ENCODE data around the gene DSN1. TPM values are rescaled to one million over a fixed set of nuclear protein-coding genes. Genes with fewer than 3 reads are reported as not detected.
"Not testable (repeated sequence)": the region's sequence is repeated elsewhere in the genome, so short reads cannot be mapped to it uniquely, and the experiment has no call there.

The DSN1 gene
- polyA plus RNA-seq, 1 donor = 13.8 TPM

- Histone ChIP-seq H3K4me1 (ENCODE audit: control insufficient read depth, insufficient read depth, low read length) (peaks cover 6% of the 10 kb centered on the region), H3K36me3 (ENCODE audit: control insufficient read depth, insufficient read depth, low read length) (peaks cover 46% of the 10 kb centered on the region), H3K27me3 (ENCODE audit: control insufficient read depth, insufficient read depth, low read length) (no peaks in the 10 kb centered on the region), H3K9me3 (ENCODE audit: control insufficient read depth, low read depth, low read length) (peaks cover 7% of the 10 kb centered on the region), H3K4me3 (ENCODE audit: low read length) (no peak overlapping the region), H3K27ac (ENCODE audit: low read length) (no peak overlapping the region)
- DNase-seq = no peak
- no CpG with 5 or more reads among the region's 49 CpGs for WGBS (ENCODE audit: insufficient coverage, low lambda C conversion rate)
Observed at GRCh38 chr20:36815454-36816091, 42.0 kb upstream of the DSN1 start.

GRCh38 chr20:36812594-36813463 lies 39.3 kb upstream of the DSN1 start:
- H3K36me3 ChIP-seq (ENCODE audit: control insufficient read depth, insufficient read depth, low read length) = peaks cover 64% of the 10 kb centered on the region
- no peak overlapping the region for H3K27ac ChIP-seq (ENCODE audit: low read length)
- H3K4me3 ChIP-seq (ENCODE audit: low read length) = no peak overlapping the region
- H3K9me3 ChIP-seq (ENCODE audit: control insufficient read depth, low read depth, low read length) = peaks cover 9% of the 10 kb centered on the region
- DNase-seq = no peak
- H3K4me1 ChIP-seq (ENCODE audit: control insufficient read depth, insufficient read depth, low read length) = peaks cover 12% of the 10 kb centered on the region
- H3K27me3 ChIP-seq (ENCODE audit: control insufficient read depth, insufficient read depth, low read length) = no peaks in the 10 kb centered on the region
- WGBS (ENCODE audit: insufficient coverage, low lambda C conversion rate) = 60% methylated on average over 1 of the region's 14 CpGs

GRCh38 chr20:36808317-36809257 lies 35.0 kb upstream of the DSN1 start:
- H3K27me3 ChIP-seq (ENCODE audit: control insufficient read depth, insufficient read depth, low read length) = no peaks in the 10 kb centered on the region
- no CpG with 5 or more reads among the region's 19 CpGs for WGBS (ENCODE audit: insufficient coverage, low lambda C conversion rate)
- H3K36me3 ChIP-seq (ENCODE audit: control insufficient read depth, insufficient read depth, low read length) = peaks cover 71% of the 10 kb centered on the region
- H3K9me3 ChIP-seq (ENCODE audit: control insufficient read depth, low read depth, low read length) = peaks cover 4% of the 10 kb centered on the region
- H3K4me3 ChIP-seq (ENCODE audit: low read length) = no peak overlapping the region
- H3K27ac ChIP-seq (ENCODE audit: low read length) = peak overlapping the region; percentile 70
- H3K4me1 ChIP-seq (ENCODE audit: control insufficient read depth, insufficient read depth, low read length) = peaks cover 12% of the 10 kb centered on the region
- DNase-seq = peak; percentile 91 to 92

GRCh38 chr20:36806049-36806448 lies 32.5 kb upstream of the DSN1 start:
- H3K36me3 ChIP-seq (ENCODE audit: control insufficient read depth, insufficient read depth, low read length) = peaks cover 74% of the 10 kb centered on the region
- H3K4me3 ChIP-seq (ENCODE audit: low read length) = no peak overlapping the region
- no CpG with 5 or more reads among the region's 5 CpGs for WGBS (ENCODE audit: insufficient coverage, low lambda C conversion rate)
- peaks cover 4% of the 10 kb centered on the region for H3K9me3 ChIP-seq (ENCODE audit: control insufficient read depth, low read depth, low read length)
- peaks cover 12% of the 10 kb centered on the region for H3K4me1 ChIP-seq (ENCODE audit: control insufficient read depth, insufficient read depth, low read length)
- H3K27ac ChIP-seq (ENCODE audit: low read length) = no peak overlapping the region
- DNase-seq = no peak
- no peaks in the 10 kb centered on the region for H3K27me3 ChIP-seq (ENCODE audit: control insufficient read depth, insufficient read depth, low read length)

GRCh38 chr20:36805396-36805795 lies 31.8 kb upstream of the DSN1 start:
- no peak for DNase-seq
- no peak overlapping the region for H3K27ac ChIP-seq (ENCODE audit: low read length)
- no peak overlapping the region for H3K4me3 ChIP-seq (ENCODE audit: low read length)
- H3K27me3 ChIP-seq (ENCODE audit: control insufficient read depth, insufficient read depth, low read length) = no peaks in the 10 kb centered on the region
- no CpG with 5 or more reads among the region's 1 CpG for WGBS (ENCODE audit: insufficient coverage, low lambda C conversion rate)
- peaks cover 12% of the 10 kb centered on the region for H3K4me1 ChIP-seq (ENCODE audit: control insufficient read depth, insufficient read depth, low read length)
- H3K36me3 ChIP-seq (ENCODE audit: control insufficient read depth, insufficient read depth, low read length) = peaks cover 80% of the 10 kb centered on the region
- H3K9me3 ChIP-seq (ENCODE audit: control insufficient read depth, low read depth, low read length) = peaks cover under 1% of the 10 kb centered on the region

GRCh38 chr20:36804425-36804824 lies 30.9 kb upstream of the DSN1 start:
- Histone ChIP-seq H3K27ac (ENCODE audit: low read length) (no peak overlapping the region), H3K4me3 (ENCODE audit: low read length) (no peak overlapping the region), H3K27me3 (ENCODE audit: control insufficient read depth, insufficient read depth, low read length) (no peaks in the 10 kb centered on the region), H3K4me1 (ENCODE audit: control insufficient read depth, insufficient read depth, low read length) (peaks cover 12% of the 10 kb centered on the region), H3K36me3 (ENCODE audit: control insufficient read depth, insufficient read depth, low read length) (peaks cover 85% of the 10 kb centered on the region), H3K9me3 (ENCODE audit: control insufficient read depth, low read depth, low read length) (no peaks in the 10 kb centered on the region)
- 100% methylated on average over 1 of the region's 7 CpGs for WGBS (ENCODE audit: insufficient coverage, low lambda C conversion rate)
- no peak for DNase-seq

GRCh38 chr20:36802326-36803222 lies 29.0 kb upstream of the DSN1 start:
- H3K9me3 ChIP-seq (ENCODE audit: control insufficient read depth, low read depth, low read length) = no peaks in the 10 kb centered on the region
- no peaks in the 10 kb centered on the region for H3K27me3 ChIP-seq (ENCODE audit: control insufficient read depth, insufficient read depth, low read length)
- no peaks in the 10 kb centered on the region for H3K4me1 ChIP-seq (ENCODE audit: control insufficient read depth, insufficient read depth, low read length)
- H3K27ac ChIP-seq (ENCODE audit: low read length) = no peak overlapping the region
- no peak overlapping the region for H3K4me3 ChIP-seq (ENCODE audit: low read length)
- no CpG with 5 or more reads among the region's 14 CpGs for WGBS (ENCODE audit: insufficient coverage, low lambda C conversion rate)
- H3K36me3 ChIP-seq (ENCODE audit: control insufficient read depth, insufficient read depth, low read length) = peaks cover 87% of the 10 kb centered on the region
- DNase-seq = no peak

GRCh38 chr20:36800410-36800809 lies 26.8 kb upstream of the DSN1 start:
- DNase-seq = no peak
- Histone ChIP-seq H3K4me3 (ENCODE audit: low read length) (no peak overlapping the region), H3K4me1 (ENCODE audit: control insufficient read depth, insufficient read depth, low read length) (no peaks in the 10 kb centered on the region), H3K9me3 (ENCODE audit: control insufficient read depth, low read depth, low read length) (no peaks in the 10 kb centered on the region), H3K36me3 (ENCODE audit: control insufficient read depth, insufficient read depth, low read length) (peaks cover 85% of the 10 kb centered on the region), H3K27ac (ENCODE audit: low read length) (no peak overlapping the region), H3K27me3 (ENCODE audit: control insufficient read depth, insufficient read depth, low read length) (no peaks in the 10 kb centered on the region)
- 100% methylated on average over 1 of the region's 1 CpG for WGBS (ENCODE audit: insufficient coverage, low lambda C conversion rate)

GRCh38 chr20:36799313-36799712 lies 25.8 kb upstream of the DSN1 start:
- 100% methylated on average over 8 of the region's 10 CpGs for whole genome bisulfite sequencing (ENCODE audit: insufficient coverage, low lambda C conversion rate)
- H3K36me3 ChIP-seq (ENCODE audit: control insufficient read depth, insufficient read depth, low read length) = peaks cover 79% of the 10 kb centered on the region

More at GRCh38 chr20:36799313-36799712, 25.8 kb upstream of the DSN1 start:
- H3K9me3 ChIP-seq (ENCODE audit: control insufficient read depth, low read depth, low read length); H3K27me3 ChIP-seq (ENCODE audit: control insufficient read depth, insufficient read depth, low read length); DNase-seq; H3K27ac ChIP-seq (ENCODE audit: low read length); H3K4me3 ChIP-seq (ENCODE audit: low read length); H3K4me1 ChIP-seq (ENCODE audit: control insufficient read depth, insufficient read depth, low read length): not testable (repeated sequence)

Measured in large intestine (tissue), 3 donors.